IPS-18c (cell line): ENCODE data around the gene HDAC11.
"Not testable (repeated sequence)": the region's sequence is repeated elsewhere in the genome, so short reads cannot be mapped to it uniquely, and the experiment has no call there.

Experiments
- H3K4me3 ChIP-seq: 2 replicates; pipeline ENCODE4 v1.7.0; 2013; ENCODE audit warnings: low read depth, mild to moderate bottlenecking, low read length, moderate library complexity; ENCODE audit not compliant: insufficient read depth
- H3K9me3 ChIP-seq: one replicate; pipeline ENCODE4 v1.6.1; 2013; ENCODE audit warnings: mild to moderate bottlenecking, low read length, moderate library complexity; ENCODE audit not compliant: control insufficient read depth, insufficient read depth

Gene HDAC11

GRCh38 chr3:13484851-13485590 is 4.9 kb downstream of the HDAC11 start:
- peaks cover 2% of the 10 kb centered on the region for H3K9me3 ChIP-seq
- H3K4me3 ChIP-seq, result no peak overlapping the region

DNA sequence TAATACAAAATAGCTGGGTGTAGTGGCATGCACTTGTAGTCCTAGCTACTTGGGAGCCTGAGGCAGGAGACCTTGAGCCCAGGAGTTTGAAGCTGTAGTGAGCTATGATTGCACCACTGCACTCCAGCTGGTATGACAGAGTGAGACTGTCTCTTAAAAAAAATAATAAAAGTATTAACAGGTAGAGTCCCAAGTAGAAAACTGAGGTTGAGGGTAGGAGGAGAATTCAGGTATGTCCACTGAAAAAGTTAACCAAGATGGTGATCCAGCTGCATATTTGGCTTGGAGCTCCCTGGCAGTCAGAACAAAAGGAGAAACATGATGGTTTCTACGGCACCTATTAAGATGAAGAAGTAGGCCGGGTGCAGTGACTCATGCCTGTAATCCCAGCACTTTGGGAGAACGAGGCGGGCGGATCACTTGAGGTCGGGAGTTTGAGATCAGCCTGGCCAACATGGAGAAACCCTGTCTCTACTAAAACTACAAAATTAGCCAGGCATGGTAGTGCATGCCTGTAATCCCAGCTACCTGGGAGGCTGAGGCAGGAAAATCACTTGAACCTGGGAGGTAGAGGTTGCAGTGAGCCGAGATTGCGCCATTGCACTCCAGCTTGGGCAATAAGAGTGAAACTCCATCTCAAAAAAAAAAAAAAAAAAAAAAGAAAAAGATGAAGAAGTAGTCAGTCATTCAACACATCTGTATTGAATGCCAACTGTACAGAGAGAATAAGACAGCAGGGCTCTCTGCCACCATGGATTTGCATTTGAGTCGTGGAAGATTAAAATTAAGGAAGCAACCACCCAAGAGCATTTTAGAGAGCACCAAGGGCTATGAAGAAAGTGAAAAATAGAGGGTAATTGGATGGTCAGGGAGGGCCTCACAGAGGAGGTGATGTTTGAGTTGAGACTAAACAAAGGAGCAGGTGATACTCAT is 5.8 kb downstream of the HDAC11 start:
- H3K9me3 ChIP-seq, H3K4me3 ChIP-seq: not testable (repeated sequence)

- Histone ChIP-seq H3K9me3 (peaks cover 2% of the 10 kb centered on the region), H3K4me3 (no peak overlapping the region)
Observed at GRCh38 chr3:13487403-13487802, 7.3 kb downstream of the HDAC11 start.

GRCh38 chr3:13491206-13491974 is 11.3 kb downstream of the HDAC11 start:
- H3K4me3 ChIP-seq, result no peak overlapping the region
- H3K9me3 ChIP-seq, result peaks cover 2% of the 10 kb centered on the region

GRCh38 chr3:13492048-13492447 is 11.9 kb downstream of the HDAC11 start:
- no peak overlapping the region for H3K4me3 ChIP-seq
- peaks cover 2% of the 10 kb centered on the region for H3K9me3 ChIP-seq

DNA sequence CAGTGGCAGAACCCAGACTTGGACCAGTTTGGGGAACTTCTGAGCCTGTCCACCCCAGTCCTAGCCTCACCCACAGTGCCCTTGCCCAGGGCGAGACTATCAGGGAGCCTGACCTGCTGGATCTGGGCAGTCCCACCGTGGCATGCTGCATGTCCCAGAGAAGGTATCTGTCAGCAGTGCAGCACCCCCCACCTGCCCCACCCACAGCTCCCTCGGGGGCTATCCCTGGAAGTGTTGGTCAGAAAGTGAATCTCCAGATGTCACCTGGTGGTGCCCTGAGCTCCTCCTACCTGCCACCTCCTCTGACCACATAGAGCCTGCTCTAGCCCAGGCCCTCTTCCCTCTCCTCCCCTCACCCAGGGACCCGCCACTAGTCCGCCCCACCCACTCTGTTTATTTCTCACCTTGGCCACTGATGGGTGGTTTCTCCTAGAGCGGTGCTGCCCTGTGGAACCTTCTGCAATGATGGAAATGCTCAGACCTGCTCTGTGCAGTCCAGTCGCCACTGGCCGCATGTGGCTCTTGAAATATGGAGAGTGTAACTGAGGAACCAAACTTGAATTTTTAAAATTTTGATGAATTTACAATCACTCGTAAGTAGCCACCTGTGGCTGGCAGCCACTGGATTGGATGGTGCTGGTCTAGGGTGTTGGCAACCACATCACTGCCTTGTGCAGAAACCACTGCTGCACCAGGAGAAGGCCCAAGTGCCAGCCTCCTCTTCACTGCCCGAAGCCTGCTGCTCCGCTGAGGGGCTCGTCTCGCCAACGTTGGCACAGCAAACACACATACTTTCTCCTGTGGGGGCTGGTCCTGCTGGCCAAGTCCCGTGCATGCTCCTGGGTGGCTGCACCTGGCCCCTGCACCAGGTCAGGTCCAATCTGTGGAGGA is 13.1 kb downstream of the HDAC11 start:
- H3K9me3 ChIP-seq, result no peaks in the 10 kb centered on the region
- H3K4me3 ChIP-seq, result no peak overlapping the region

DNA sequence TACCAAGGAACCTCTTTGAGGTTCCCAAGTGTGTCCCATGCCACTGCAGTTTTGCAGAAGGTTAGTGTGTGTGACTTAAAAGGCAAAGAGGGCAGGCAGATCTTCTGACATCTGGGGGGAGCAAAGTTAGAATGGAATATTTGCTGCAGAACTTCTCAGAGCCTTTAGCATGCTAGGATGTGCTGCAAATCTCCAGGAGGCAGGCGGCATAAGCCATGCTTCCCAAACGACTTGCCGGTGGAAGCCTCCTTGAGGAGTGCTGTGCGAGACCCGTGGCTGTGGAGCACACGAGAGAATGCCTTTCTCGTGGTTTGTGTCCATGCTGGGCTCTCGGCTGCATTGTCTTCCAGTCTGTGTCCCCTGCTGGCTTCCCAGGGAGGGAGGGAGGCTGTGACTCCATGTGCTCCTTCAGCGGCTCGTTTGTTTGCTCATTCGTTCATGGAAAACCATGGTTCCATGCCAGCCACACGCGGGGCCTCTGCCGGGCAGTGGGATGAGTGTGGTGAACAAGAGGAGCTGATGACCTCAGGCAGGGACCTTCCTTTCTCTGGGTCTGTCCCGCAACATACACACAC is 13.8 kb downstream of the HDAC11 start:
- Histone ChIP-seq H3K4me3 (no peak overlapping the region), H3K9me3 (no peaks in the 10 kb centered on the region)

DNA sequence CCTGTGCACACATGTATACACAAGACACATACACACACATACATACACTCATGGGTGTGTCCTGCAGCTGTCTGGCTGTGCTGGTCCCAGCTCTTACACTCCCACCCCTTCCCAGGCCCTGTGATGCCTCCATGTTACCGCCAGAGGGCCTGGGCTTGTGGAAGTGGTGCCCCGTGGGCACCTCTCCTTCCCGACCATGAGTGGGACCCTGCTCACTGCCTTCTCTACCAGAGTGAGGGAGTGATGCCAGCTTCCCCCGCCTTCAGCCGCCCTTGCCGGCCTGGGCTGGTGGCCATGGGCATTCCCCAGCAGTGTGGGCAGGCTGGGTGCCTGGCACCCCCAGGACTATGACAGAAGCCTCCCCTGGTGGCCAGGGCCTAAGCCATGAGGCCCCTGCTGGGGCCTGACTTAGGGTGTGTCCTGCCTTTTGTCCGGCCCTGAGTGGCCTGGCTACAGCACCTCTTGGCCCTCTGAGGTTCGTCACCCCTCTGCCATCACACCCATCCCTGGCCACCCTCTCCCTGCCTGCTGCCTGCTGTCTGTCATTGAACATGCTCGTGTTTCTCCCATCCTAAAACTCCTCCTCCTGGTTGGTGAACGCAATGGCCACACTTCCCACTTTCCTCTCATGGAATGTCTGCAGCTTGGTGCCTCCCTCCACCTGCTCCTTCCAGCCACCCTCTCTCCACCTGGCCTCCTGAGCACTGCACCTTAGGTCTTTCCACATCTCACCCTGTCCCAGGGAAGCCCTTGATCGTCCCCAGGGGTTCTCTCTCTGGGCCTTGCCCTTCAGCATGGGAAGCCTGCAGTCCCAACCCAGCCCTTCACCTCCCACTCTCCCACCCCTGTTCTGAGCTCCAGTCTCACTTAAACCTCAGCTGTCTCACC is 14.6 kb downstream of the HDAC11 start:
- H3K9me3 ChIP-seq, result no peaks in the 10 kb centered on the region
- no peak overlapping the region for H3K4me3 ChIP-seq

DNA sequence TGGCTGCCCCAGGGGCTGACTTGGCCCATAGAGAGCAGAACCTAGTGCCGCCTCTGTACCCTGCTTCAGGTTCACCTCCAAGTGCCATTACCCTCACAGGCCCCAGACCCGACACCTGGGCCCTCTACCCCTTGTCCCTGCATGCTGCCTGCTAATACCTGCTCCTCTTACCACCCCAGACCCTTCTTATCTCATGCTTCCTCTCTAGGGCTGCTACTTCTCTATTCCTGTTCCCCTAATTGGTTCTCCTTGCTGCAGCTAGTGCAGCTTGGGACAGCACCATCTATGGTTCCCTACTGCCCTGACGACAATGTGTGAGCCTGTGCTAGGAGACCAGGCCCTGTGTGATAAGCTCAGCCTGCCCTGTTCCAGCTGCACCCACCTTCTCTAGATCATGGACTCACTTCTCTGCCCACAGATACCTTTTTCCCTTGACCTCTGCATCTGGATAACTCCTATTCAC is 15.3 kb downstream of the HDAC11 start:
- H3K9me3 ChIP-seq, result no peaks in the 10 kb centered on the region
- no peak overlapping the region for H3K4me3 ChIP-seq

DNA sequence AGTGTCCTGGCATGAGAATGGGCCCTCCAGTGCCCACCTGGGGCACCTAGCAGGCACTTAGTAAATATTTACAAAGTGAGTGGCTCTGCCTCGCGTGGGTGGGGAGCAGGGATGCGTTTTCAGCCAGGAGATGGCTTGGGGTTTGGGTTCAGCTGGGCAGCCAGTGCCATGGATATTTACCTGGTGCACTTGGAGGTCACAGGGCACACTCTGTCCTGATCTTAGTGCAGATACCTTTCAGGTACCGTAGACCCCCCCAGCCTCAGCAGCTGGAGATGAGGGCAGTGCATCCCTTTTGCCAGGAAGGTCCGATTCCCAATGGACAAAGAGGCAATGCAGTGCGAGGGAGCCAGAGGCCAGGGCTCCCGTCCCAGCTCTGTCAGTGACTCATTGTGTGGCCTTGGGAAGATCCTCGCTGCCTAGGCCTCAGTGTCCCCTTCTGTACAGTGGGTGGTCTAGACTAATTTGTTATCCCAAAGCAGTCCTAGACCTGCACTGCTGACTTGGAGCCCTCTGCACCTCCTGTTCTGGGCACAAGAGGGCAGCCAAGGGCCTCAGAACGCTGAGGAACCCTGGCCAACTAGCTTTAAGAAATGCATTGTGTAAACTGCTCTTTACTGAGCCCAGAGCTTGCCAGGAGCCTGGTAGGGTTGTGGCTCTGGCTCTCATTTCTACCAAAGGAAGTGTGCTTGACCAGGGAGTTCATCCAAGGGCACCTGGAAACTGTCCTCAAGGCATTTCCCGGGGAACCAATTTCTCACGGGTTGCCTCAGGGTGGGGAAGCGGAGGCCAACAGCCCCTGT is 16.0 kb downstream of the HDAC11 start:
- Histone ChIP-seq H3K9me3 (no peaks in the 10 kb centered on the region), H3K4me3 (no peak overlapping the region)

DNA sequence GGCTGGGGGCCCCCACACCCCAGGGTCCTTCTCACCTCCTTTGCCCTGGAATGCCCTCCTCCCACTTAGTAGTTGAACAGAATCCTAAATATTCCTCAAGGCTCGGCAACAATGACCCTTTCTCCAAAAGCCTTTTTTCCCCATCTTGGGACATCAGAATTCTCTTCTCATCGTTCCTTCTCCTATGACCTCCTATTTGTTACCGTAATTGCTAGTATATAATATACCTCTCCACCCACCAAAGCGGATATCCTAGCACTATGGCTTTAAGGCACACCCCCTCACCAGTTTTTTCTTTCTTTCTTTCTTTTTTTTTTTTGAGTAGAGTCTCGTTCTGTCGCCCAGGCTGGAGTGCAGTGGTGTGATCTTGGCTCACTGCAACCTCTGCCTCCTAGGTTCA is 16.8 kb downstream of the HDAC11 start:
- Histone ChIP-seq H3K4me3 (no peak overlapping the region), H3K9me3 (no peaks in the 10 kb centered on the region)

DNA sequence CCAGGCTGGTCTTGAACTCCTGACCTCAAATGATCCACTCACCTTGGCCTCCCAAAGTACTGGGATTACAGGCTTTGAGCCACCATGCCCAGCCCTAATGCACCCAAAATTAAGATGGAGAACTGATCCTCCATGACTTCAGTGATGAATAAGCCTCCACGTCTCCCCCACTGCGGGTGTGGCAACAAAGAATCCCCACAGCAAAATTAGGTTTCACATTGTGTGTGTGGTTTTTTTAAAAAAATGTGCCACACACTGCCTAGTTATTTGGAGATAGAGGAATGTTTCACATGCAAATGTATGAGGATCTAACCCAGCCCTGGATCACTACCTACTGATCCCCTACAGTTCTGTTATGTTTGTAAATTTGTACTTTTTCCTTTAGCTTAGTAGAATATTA is 17.3 kb downstream of the HDAC11 start:
- no peaks in the 10 kb centered on the region for H3K9me3 ChIP-seq

GRCh38 chr3:13498354-13499060 is 18.4 kb downstream of the HDAC11 start:
- H3K9me3 ChIP-seq, result no peaks in the 10 kb centered on the region
- H3K4me3 ChIP-seq, result no peak overlapping the region

More for the DNA sequence above, 17.3 kb downstream of the HDAC11 start:
- no peak overlapping the region for H3K4me3 ChIP-seq

- not testable (repeated sequence) for H3K9me3 ChIP-seq, H3K4me3 ChIP-seq
Observed at GRCh38 chr3:13499246-13499645, 19.1 kb downstream of the HDAC11 start.
